SKM-1 (cell line): ENCODE measurements around the gene DVL3.

Experiments used
- DNase-seq: peaks from one replicate; lab custom pipeline; 2025; ENCODE audit not compliant: unreplicated experiment; lab: John Stamatoyannopoulos, UW

DVL3 gene

GRCh38 chr3:184209146-184209923, 54.2 kb downstream of the DVL3 start:
- DNase-seq = no peak

DNA sequence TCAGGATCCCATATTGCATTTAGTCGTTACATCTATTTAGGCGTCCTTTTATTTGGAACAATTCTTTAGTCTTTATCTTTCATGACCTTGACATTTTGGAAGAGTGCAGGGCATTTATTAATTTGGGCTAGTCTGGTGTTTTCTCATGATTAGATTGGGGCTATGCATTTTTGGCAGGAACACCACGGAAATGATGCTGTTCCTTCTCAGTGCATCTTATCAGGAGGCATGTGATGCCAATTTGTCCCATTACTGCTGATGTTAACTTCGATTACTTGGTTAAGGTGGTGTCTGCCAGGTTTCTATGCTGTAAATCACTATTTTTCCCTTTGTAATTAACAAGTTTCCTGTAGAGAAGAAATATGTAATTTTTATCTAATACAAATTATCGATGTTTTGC, 56.1 kb downstream of the DVL3 start:
- no peak for DNase-seq

DNA sequence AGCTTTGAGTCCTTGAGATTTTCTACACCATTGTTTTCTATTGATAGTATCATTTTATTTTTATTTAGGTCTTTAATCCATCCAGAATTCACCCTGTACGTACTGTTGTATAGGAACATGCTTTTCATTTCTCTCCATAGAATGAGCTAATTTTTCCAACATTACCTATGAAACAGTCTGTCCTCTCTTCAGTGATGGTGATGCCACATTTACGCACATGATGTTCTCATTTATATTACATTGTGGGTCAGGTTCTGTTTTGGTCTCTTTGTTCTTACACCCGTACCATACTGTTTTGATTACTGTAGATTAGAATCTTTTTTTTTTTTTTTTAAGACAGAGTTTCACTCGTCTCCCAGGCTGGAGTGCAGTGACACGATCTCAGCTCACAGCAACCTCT, 56.5 kb downstream of the DVL3 start:
- DNase-seq = no peak

GRCh38 chr3:184218814-184219213, 63.6 kb downstream of the DVL3 start:
- DNase-seq = no peak

DNA sequence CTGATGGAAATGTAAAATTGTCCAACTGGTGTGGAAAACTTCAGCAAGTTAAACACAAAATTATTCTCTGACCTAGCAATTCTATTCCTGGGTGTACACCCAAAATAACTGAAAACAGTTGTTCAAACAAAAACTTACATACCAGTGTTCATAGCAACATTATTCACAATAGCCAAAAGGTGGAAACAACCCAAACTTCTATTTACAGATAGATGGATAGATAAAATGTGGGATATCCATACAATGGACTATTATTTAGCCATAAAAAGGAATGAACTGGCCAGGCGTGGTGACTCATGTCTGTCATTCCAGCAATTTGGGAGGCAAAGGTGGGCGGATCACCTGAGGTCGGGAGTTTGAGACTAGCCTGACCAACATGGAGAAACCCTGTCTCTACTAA, 67.3 kb downstream of the DVL3 start:
- no peak for DNase-seq
